GM12878 (cell line): ENCODE results near the gene KITLG. TPM values are rescaled to one million over a fixed set of nuclear protein-coding genes. Genes with fewer than 3 reads are reported as not detected.

ENCODE experiments used
- ATAC-seq: fragments of 200-7000 bp; cut with Tn5 transposase; 3 replicates; pipeline ENCODE4 v1.9.1; 2020; ENCODE audit warnings: mild to moderate bottlenecking, moderate library complexity
- BruUV-seq: library from RNA; stranded (reverse); fragments of 400-500 nt; replicated peaks from 2 replicates; lab custom pipeline; 2021; lab: Mats Ljungman, UMichigan
- CTCF ChIA-PET: fragments of 300-600 bp; sonication (Branson Sonifier 250); formaldehyde crosslinking; extraction: SDS; loops from one replicate; lab custom pipeline; 2021; ENCODE audit warnings: inconsistent platforms; lab: Yijun Ruan, JAX
- POLR2A ChIA-PET: fragments of 350-600 bp; formaldehyde crosslinking; extraction: SDS; loops from one replicate; lab custom pipeline; 2021; ENCODE audit warnings: inconsistent platforms; lab: Charles Lee
- RAD21 ChIA-PET: fragments of 300-600 bp; sonication (Branson Sonifier 250); formaldehyde crosslinking; loops from one replicate; lab custom pipeline; 2023; ENCODE audit warnings: antibody characterized with exemption; ENCODE audit not compliant: unreplicated experiment; lab: Charles Lee
- SMC1A ChIA-PET: fragments of 300-600 bp; sonication (Branson Sonifier 250); formaldehyde crosslinking; loops from one replicate; lab custom pipeline; 2023; ENCODE audit not compliant: unreplicated experiment, uncharacterized antibody; lab: Charles Lee
- DNase-seq: peaks from one replicate; pipeline ENCODE4 v3.0.0-alpha.2; 2011; ENCODE audit warnings: low read depth, low spot score
- FAIRE-seq: peaks from 3 replicates; lab custom pipeline; 2011; peaks lifted over from hg19 to GRCh38; lab: Jason Lieb, UNC
- H2AFZ ChIP-seq: 2 replicates; pipeline ENCODE4 v1.6.0; 2011; ENCODE audit warnings: low read depth, low read length, control low read depth; ENCODE audit not compliant: control insufficient read depth
- H3K27ac ChIP-seq: 2 replicates; pipeline ENCODE4 v1.5.1; 2011; ENCODE audit warnings: control low read depth; ENCODE audit not compliant: control insufficient read depth, insufficient read depth
- H3K27me3 ChIP-seq, 2 experiments: replicated peaks in 1 of 2; 2 replicates each; pipeline versions ENCODE4 v1.6.0 to v1.6.1; 2011; ENCODE audit warnings: low read length in 1 of 2; ENCODE audit not compliant: control insufficient read depth in 2 of 2, insufficient read depth in 2 of 2
- H3K36me3 ChIP-seq, 2 experiments: 2 replicates each; pipeline ENCODE4 v1.5.1; 2011; ENCODE audit warnings: low read length in 1 of 2; ENCODE audit not compliant: control insufficient read depth in 2 of 2, insufficient read depth in 2 of 2
- H3K4me1 ChIP-seq: 2 replicates; pipeline ENCODE4 v1.6.1; 2011; ENCODE audit warnings: mild to moderate bottlenecking, low read length, moderate library complexity, mixed read lengths; ENCODE audit not compliant: control insufficient read depth, insufficient read depth
- H3K4me2 ChIP-seq: 2 replicates; pipeline ENCODE4 v1.6.0; 2011; ENCODE audit warnings: control low read depth; ENCODE audit not compliant: control insufficient read depth, insufficient read depth
- H3K4me3 ChIP-seq: fragments of 200-600 bp; sonication (generic); 2 replicates; pipeline ENCODE4 v1.5.1; 2016
- H3K79me2 ChIP-seq: 2 replicates; pipeline ENCODE4 v1.6.0; 2011; ENCODE audit warnings: low read length; ENCODE audit not compliant: control insufficient read depth, insufficient read depth
- H3K9ac ChIP-seq: 2 replicates; pipeline ENCODE4 v1.8.0; 2011; ENCODE audit warnings: low read length, control low read depth, mixed read lengths; ENCODE audit not compliant: control insufficient read depth, insufficient read depth
- H3K9me3 ChIP-seq: replicated peaks from 3 replicates; pipeline ENCODE4 v1.5.1; 2011; ENCODE audit warnings: mild to moderate bottlenecking, low read length; ENCODE audit not compliant: control insufficient read depth, insufficient read depth
- H4K20me1 ChIP-seq: 2 replicates; pipeline ENCODE4 v1.6.0; 2011; ENCODE audit not compliant: control insufficient read depth, insufficient read depth
- BACH1 ChIP-seq: fragments of 450-650 bp; IDR thresholded peaks from 2 replicates; pipeline ENCODE4 v1.6.1; 2017; ENCODE audit warnings: mild to moderate bottlenecking, borderline replicate concordance
- CREM ChIP-seq: IDR thresholded peaks from 2 replicates; pipeline ENCODE4 v1.6.1; 2014; ENCODE audit warnings: antibody characterized with exemption, low read depth
- EGR1 ChIP-seq, 2 experiments: IDR thresholded peaks; 1 replicate in 1 of 2; 2 replicates in 1 of 2; pipeline ENCODE4 v1.6.1; 2011 to 2012; ENCODE audit warnings: low read depth in 2 of 2, low read length in 2 of 2, borderline replicate concordance in 1 of 2, mild to moderate bottlenecking in 1 of 2, moderate library complexity in 1 of 2
- ESRRA ChIP-seq: IDR thresholded peaks from 2 replicates; pipeline ENCODE4 v1.6.1; 2012; ENCODE audit warnings: mild to moderate bottlenecking, low read length, improper control_type of control experiment
- FOXM1 ChIP-seq: IDR thresholded peaks from 2 replicates; pipeline ENCODE4 v1.6.1; 2012; ENCODE audit warnings: low read depth, mild to moderate bottlenecking, inconsistent platforms, low read length, moderate library complexity
- MEF2A ChIP-seq: IDR thresholded peaks from 2 replicates; pipeline ENCODE4 v1.6.1; 2011; ENCODE audit warnings: low read depth, mild to moderate bottlenecking, low read length, moderate library complexity; ENCODE audit not compliant: insufficient read depth
- MTA2 ChIP-seq: fragments of 450-650 bp; IDR thresholded peaks from 2 replicates; pipeline ENCODE4 v1.6.1; 2016; ENCODE audit warnings: low read depth, mild to moderate bottlenecking, moderate library complexity
- RAD51 ChIP-seq: fragments of 450-650 bp; IDR thresholded peaks from 2 replicates; pipeline ENCODE4 v1.6.1; 2016; ENCODE audit warnings: moderate library complexity, mild to moderate bottlenecking, inconsistent platforms
- RBBP5 ChIP-seq: fragments of 200-600 bp; sonication (generic); conservative IDR thresholded peaks from 2 replicates; pipeline ENCODE4 v1.6.1; 2016
- SMAD1 ChIP-seq: fragments of 450-650 bp; IDR thresholded peaks from 2 replicates; pipeline ENCODE4 v1.6.1; 2018; ENCODE audit warnings: mild to moderate bottlenecking, low read depth; ENCODE audit not compliant: partially characterized antibody
- SP1 ChIP-seq: IDR thresholded peaks from one replicate; pipeline ENCODE4 v1.6.1; 2011; ENCODE audit warnings: low read depth, low read length
- TBL1XR1 ChIP-seq: IDR thresholded peaks from 2 replicates; pipeline ENCODE4 v1.6.1; 2012; ENCODE audit warnings: low read depth, low read length, improper control_type of control experiment
- WRNIP1 ChIP-seq: IDR thresholded peaks from 2 replicates; pipeline ENCODE4 v1.6.1; 2011; ENCODE audit warnings: low read depth, low read length, improper control_type of control experiment, borderline replicate concordance
- in situ Hi-C: fragments of 300-500 bp; cut with MboI; formaldehyde crosslinking; loops from 9 replicates; pipeline ENCODE4 v1.14.3; 2018; ENCODE audit warnings: mixed read lengths
- intact Hi-C: fragments of 100-400 bp; cut with micrococcal nuclease; formaldehyde crosslinking; loops from one replicate; pipeline ENCODE4 v1.14.2; 2022; ENCODE audit not compliant: unreplicated experiment
- polyA plus RNA-seq, 11 experiments: library from polyadenylated mRNA; depleted of rRNA in 4 of 11; unstranded in 6 of 11; stranded (reverse) in 5 of 11; fragments of >200 nt; fragmentation: Nextera tagmentation in 4 of 11; fragmentation: Illumina TruSeq in 1 of 11; extraction: Ambion mirVana in 4 of 11; extraction: Trizol in 1 of 11; gene quantifications; 1 replicate in 1 of 11; 2 replicates in 10 of 11; pipeline versions ENCODE4 v1.2.1 to v1.2.3, GENCODE V29; 2011 to 2016; ENCODE audit warnings: inconsistent platforms in 2 of 11, missing spikeins in 2 of 11, low read depth in 1 of 11
- total RNA-seq, 4 experiments: library from RNA; depleted of rRNA in 3 of 4; stranded (reverse); fragments of >200 nt in 3 of 4; fragmentation: Illumina TruSeq in 1 of 4; extraction: Trizol in 1 of 4; gene quantifications; 2 replicates each; pipeline versions ENCODE4 v1.2.1 to v1.2.3, GENCODE V29; 2013 to 2021
- TF ChIP-seq, protein P1 (sequence below): IDR thresholded peaks from 2 replicates; pipeline ENCODE4 v1.6.1; 2012; ENCODE audit warnings: mild to moderate bottlenecking, low read depth, low read length
- TF ChIP-seq, protein P2 (sequence below): fragments of 450-650 bp; IDR thresholded peaks from 2 replicates; pipeline ENCODE4 v1.6.1; 2017; ENCODE audit warnings: low read depth, mild to moderate bottlenecking, moderate library complexity

KITLG gene
- total and polyA plus RNA-seq, 10 of the 15 experiments (the other 5 are each of a cell fraction or from before 2014, with no cell fraction given): 0.02 to 0.51 (median 0.09) TPM; not detected in 1

DNA sequence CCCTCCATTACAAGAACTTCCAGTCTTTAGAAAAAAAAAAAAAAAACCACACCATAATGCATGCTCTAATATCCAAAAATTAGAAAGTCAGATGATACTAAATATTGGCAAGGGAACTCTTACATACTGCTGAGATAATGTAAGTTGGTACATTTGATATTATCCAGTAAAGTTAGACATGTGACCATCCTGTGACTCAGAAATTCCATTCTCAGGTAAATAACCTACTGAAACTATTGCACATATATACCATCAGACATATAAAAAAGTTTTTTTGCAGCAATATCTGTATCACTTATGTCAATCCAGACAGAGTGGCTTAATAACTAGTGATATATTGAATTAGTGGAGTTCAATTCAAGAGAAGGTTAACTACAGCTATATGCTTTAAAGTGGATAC, 63.5 kb downstream of the KITLG start:
- no peak overlapping the region for H3K4me3 ChIP-seq
- intact Hi-C loops (no loop called here), in situ Hi-C loops (no loop called here)
- no peak overlapping the region for H3K27ac ChIP-seq
- no peak for FAIRE-seq
- ChIA-PET RAD21 (no interaction called here), SMC1A (no interaction called here), POLR2A (interaction anchor here (0.6 kb wide), 2 partner anchors 11 to 396 kb away, joined by 4 to 6 read pairs; no protein-coding TSS in a partner anchor), CTCF (no interaction called here)
- H4K20me1 ChIP-seq: no peaks in the 10 kb centered on the region
- BruUV-seq: no TSS peak
- no peaks in the 10 kb centered on the region for H3K36me3 ChIP-seq
- TF ChIP-seq, protein P1, sequence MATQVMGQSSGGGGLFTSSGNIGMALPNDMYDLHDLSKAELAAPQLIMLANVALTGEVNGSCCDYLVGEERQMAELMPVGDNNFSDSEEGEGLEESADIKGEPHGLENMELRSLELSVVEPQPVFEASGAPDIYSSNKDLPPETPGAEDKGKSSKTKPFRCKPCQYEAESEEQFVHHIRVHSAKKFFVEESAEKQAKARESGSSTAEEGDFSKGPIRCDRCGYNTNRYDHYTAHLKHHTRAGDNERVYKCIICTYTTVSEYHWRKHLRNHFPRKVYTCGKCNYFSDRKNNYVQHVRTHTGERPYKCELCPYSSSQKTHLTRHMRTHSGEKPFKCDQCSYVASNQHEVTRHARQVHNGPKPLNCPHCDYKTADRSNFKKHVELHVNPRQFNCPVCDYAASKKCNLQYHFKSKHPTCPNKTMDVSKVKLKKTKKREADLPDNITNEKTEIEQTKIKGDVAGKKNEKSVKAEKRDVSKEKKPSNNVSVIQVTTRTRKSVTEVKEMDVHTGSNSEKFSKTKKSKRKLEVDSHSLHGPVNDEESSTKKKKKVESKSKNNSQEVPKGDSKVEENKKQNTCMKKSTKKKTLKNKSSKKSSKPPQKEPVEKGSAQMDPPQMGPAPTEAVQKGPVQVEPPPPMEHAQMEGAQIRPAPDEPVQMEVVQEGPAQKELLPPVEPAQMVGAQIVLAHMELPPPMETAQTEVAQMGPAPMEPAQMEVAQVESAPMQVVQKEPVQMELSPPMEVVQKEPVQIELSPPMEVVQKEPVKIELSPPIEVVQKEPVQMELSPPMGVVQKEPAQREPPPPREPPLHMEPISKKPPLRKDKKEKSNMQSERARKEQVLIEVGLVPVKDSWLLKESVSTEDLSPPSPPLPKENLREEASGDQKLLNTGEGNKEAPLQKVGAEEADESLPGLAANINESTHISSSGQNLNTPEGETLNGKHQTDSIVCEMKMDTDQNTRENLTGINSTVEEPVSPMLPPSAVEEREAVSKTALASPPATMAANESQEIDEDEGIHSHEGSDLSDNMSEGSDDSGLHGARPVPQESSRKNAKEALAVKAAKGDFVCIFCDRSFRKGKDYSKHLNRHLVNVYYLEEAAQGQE: no peak
- TF ChIP-seq FOXM1 (no peak), MTA2 (no peak), ESRRA (no peak), CREM (no peak), BACH1 (no peak), SMAD1 (no peak), RBBP5 (no peak), RAD51 (no peak), WRNIP1 (no peak), SP1 (no peak), EGR1 (IDR thresholded peaks at IDR 0.05; ENCODE audit: borderline replicate concordance in 1 of 2, low read depth in 2 of 2, low read length in 2 of 2) (no peak), TBL1XR1 (no peak), MEF2A (no peak)
- TF ChIP-seq, protein P2, sequence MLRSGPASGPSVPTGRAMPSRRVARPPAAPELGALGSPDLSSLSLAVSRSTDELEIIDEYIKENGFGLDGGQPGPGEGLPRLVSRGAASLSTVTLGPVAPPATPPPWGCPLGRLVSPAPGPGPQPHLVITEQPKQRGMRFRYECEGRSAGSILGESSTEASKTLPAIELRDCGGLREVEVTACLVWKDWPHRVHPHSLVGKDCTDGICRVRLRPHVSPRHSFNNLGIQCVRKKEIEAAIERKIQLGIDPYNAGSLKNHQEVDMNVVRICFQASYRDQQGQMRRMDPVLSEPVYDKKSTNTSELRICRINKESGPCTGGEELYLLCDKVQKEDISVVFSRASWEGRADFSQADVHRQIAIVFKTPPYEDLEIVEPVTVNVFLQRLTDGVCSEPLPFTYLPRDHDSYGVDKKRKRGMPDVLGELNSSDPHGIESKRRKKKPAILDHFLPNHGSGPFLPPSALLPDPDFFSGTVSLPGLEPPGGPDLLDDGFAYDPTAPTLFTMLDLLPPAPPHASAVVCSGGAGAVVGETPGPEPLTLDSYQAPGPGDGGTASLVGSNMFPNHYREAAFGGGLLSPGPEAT: no peak
- no peaks in the 10 kb centered on the region for H3K4me1 ChIP-seq
- DNase-seq: no peak
- H3K9ac ChIP-seq: no peak overlapping the region
- H3K27me3 ChIP-seq: no peaks in the 10 kb centered on the region
- no peak overlapping the region for H2AFZ ChIP-seq
- ATAC-seq: no peak
- no peaks in the 10 kb centered on the region for H3K9me3 ChIP-seq
- no peaks in the 10 kb centered on the region for H3K79me2 ChIP-seq
- no peak overlapping the region for H3K4me2 ChIP-seq
